Measurements from ENCODE around the gene MICAL3.

The MICAL3 gene

DNA sequence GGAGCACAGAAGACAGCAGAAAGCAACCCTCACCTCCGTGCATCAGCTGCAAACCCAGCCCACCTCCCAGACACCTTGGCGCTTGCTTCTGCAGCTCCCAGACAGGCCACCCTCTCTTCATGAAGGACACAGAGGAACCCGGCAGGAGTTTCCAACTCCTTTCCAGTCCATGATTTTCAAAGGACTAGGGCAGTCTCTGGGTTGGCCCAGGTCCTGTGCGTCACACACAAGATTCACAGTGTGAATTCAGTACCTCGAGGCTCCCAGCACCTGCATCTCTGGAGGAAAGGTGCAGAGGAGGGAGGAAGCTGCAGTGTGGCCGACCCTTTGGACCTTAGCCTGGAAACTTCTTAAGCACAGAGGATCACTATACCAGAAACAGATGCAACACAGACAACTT lies 189.1 kb downstream of the MICAL3 start:
- TF ChIP-seq, protein P1, sequence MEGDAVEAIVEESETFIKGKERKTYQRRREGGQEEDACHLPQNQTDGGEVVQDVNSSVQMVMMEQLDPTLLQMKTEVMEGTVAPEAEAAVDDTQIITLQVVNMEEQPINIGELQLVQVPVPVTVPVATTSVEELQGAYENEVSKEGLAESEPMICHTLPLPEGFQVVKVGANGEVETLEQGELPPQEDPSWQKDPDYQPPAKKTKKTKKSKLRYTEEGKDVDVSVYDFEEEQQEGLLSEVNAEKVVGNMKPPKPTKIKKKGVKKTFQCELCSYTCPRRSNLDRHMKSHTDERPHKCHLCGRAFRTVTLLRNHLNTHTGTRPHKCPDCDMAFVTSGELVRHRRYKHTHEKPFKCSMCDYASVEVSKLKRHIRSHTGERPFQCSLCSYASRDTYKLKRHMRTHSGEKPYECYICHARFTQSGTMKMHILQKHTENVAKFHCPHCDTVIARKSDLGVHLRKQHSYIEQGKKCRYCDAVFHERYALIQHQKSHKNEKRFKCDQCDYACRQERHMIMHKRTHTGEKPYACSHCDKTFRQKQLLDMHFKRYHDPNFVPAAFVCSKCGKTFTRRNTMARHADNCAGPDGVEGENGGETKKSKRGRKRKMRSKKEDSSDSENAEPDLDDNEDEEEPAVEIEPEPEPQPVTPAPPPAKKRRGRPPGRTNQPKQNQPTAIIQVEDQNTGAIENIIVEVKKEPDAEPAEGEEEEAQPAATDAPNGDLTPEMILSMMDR (IDR thresholded peaks at IDR 0.05; ENCODE audit: low read depth, low read length, missing control alignments) = no peak
- no peak overlapping the region for H3K4me3 ChIP-seq (replicated peaks; ENCODE audit: low read depth, low read length)
- no peak for DNase-seq (ENCODE audit: extremely low read depth, low read depth)

- DNase-seq (ENCODE audit: extremely low read depth, low read depth) = no peak
- TF ChIP-seq, protein P1 (IDR thresholded peaks at IDR 0.05; ENCODE audit: low read depth, low read length, missing control alignments) = no peak
- H3K4me3 ChIP-seq (replicated peaks; ENCODE audit: low read depth, low read length) = no peak overlapping the region
Observed at GRCh38 chr22:17833489-17833888, 190.9 kb downstream of the MICAL3 start.

DNA sequence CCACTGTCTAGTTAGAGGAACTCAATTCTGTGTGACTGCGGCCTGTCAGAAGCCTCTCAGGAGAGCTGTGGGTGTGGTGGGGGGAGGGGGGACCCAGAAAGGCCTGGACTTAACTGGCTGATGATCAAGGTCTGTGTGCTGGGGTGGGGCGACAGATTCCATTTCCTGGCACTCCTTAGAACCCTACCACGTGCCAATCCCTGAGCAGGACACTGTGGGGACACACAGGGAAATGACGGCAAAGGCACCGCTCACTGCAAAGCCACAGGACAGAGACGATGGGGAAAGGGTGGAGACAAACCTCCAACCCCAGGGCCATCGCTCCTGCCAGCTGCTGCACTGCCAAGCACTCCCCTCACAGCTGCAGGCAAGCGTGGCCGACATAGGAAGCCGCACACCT lies 191.7 kb downstream of the MICAL3 start:
- TF ChIP-seq, protein P1 (IDR thresholded peaks at IDR 0.05; ENCODE audit: low read depth, low read length, missing control alignments) = no peak
- DNase-seq (ENCODE audit: extremely low read depth, low read depth) = no peak
- no peak overlapping the region for H3K4me3 ChIP-seq (replicated peaks; ENCODE audit: low read depth, low read length)

DNA sequence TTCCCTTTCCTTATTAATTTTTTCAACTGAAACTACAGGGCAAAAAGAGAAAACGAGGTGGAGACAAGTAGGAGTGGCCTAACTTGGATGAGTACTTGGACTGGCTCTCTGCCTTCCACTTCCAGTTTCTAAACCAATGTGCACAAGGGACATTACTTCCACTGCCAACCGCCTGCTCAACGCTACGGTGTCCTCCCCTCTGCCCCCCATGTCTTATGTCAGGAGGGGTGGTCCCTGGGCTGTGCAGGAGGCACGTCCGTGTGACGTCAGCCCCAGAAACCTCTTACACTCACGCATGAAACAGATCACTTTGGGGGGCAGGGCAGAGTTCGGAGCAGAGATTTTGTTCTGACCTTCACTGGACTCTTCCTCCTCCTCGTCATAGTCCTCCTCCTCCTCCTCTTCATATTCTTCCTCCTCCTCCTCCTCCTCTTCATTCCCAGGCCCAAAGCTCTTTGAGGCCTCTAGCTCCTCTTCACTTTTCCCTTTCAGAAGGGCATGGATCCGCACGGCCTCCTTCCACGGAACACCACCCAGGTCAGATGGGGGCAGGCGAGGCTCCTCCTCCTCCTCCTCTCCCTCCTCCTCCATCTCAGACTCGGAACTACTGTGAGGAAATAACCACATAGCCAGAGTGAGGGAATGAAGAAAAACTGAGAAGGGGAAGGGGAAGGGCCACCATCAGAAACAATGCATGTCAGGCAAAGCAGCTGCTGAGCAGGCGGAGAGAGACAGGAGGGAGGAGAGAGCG lies 192.7 kb downstream of the MICAL3 start:
- no peak overlapping the region for H3K4me3 ChIP-seq (replicated peaks; ENCODE audit: low read depth, low read length)
- DNase-seq (ENCODE audit: extremely low read depth, low read depth) = no peak
- TF ChIP-seq, protein P1 (IDR thresholded peaks at IDR 0.05; ENCODE audit: low read depth, low read length, missing control alignments) = no peak

GRCh38 chr22:17830043-17830961 lies 194.1 kb downstream of the MICAL3 start:
- TF ChIP-seq, protein P1 (IDR thresholded peaks at IDR 0.05; ENCODE audit: low read depth, low read length, missing control alignments) = peak; percentile 99
- H3K4me3 ChIP-seq (replicated peaks; ENCODE audit: low read depth, low read length) = no peak overlapping the region
- DNase-seq (ENCODE audit: extremely low read depth, low read depth) = peak; percentile 66

DNA sequence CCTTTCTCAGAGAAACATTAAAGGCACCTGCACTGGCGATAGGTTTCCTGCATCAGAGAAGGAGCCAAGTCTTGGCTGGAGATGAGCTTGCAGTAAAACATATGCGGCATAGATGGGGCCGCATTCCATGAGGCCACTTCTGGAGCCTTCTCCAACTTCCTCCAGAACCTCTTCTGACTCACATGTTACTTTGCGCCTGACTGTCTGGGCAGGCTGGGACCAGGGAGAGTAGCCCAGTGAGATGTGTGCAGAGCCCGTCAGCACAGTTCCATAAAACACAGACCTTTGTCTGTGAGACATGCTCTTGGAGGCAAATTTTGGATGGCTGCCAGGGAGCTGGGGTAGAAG lies 194.7 kb downstream of the MICAL3 start:
- TF ChIP-seq, protein P1 (IDR thresholded peaks at IDR 0.05; ENCODE audit: low read depth, low read length, missing control alignments) = no peak
- DNase-seq (ENCODE audit: extremely low read depth, low read depth) = no peak
- no peak overlapping the region for H3K4me3 ChIP-seq (replicated peaks; ENCODE audit: low read depth, low read length)

Data from HFF-Myc (cell line).